ENCODE results near the gene SREBF1. TPM values are rescaled to one million over a fixed set of nuclear protein-coding genes. Genes with fewer than 3 reads are reported as not detected.

Gene SREBF1
- total and polyA plus RNA-seq, 2 of the 4 experiments (the other 2 are of a cell fraction) = 3.4 to 20.4 TPM

DNA sequence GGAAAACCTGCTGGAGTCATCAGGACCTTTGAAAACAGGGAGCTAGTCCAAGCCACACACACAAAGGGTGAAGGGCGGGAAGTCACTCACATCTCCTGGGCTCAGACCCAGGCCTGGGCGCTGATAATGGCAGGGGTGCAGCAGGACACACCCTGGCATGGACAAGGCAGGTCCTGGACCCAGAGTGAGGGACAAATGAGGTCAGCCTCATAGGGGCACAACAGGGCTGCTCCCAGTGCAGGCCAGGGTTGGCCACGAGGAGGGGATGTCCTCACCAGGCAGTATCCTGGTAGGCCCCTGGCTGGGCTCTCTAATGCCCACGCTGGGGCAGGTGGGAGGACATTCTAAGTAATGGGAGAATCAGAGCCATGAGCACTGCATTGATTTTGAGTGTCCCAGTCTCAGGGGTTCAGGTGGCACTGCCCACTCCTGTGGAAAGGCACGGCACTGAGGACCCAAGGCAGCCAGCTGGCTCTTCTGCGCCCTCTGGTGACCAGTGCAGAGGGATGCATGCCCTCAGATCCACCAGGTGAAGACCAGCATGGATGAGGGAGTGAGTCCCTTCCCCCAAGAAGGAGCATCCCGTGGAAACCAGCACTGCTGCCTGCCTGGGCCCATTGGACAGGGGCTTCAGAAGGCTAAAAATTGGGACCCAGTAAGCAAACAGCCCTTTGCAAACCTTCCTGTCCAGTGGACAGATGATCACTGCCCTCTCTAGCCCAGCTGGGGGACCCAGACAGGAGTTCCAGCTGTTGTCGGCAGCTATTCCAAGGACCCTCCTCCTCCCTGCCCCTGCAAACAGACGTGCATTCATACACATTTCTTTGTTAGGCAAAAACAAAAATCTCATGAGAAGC lies 23.4 kb upstream of the SREBF1 start:
- Histone ChIP-seq H3K56ac (ENCODE audit: extremely low read depth, insufficient read depth, low read length) (no peak overlapping the region), H2AK5ac (ENCODE audit: low read depth, low read length) (no peak overlapping the region), H3K36me3 (ENCODE audit: control insufficient read depth, insufficient read depth, low read length) (peaks cover 9% of the 10 kb centered on the region), H3K9me3 (ENCODE audit: control insufficient read depth, insufficient read depth, low read length) (no peaks in the 10 kb centered on the region), H2BK20ac (ENCODE audit: low read depth, low read length) (no peak overlapping the region), H3K23ac (ENCODE audit: low read depth, low read length) (no peak overlapping the region), H3K27ac (ENCODE audit: insufficient read depth, low read length) (no peak overlapping the region), H4K91ac (ENCODE audit: insufficient read depth, low read depth, low read length) (no peak overlapping the region), H3K18ac (ENCODE audit: low read depth, low read length) (no peak overlapping the region), H2BK120ac (ENCODE audit: low read depth, low read length) (no peak overlapping the region), H3K4me1 (ENCODE audit: control insufficient read depth, insufficient read depth, low read length) (no peaks in the 10 kb centered on the region; the same call in 1 of the 2 replicates), H3K14ac (replicated peaks; ENCODE audit: low read depth, low read length) (no peak overlapping the region), H2BK5ac (ENCODE audit: low read depth, low read length, poor library complexity, severe bottlenecking) (no peak overlapping the region), H2BK15ac (ENCODE audit: low read depth, low read length) (no peak overlapping the region), H4K20me1 (ENCODE audit: insufficient read depth, low read length) (no peaks in the 10 kb centered on the region), H3K79me1 (ENCODE audit: low read depth in 1 of 2, low read length in 2 of 2) (no peaks in the 10 kb centered on the region; a peak in 2 of 4 replicates), H2AK9ac (replicated peaks; ENCODE audit: low read depth, low read length, poor library complexity) (no peak overlapping the region), H3K4ac (ENCODE audit: low read depth, low read length) (no peak overlapping the region), H4K5ac (ENCODE audit: low read depth, low read length) (no peak overlapping the region), H3K27me3 (ENCODE audit: control insufficient read depth, insufficient read depth, low read length) (no peaks in the 10 kb centered on the region), H3K9me1 (ENCODE audit: insufficient read depth, low read length) (no peaks in the 10 kb centered on the region), H3K4me3 (ENCODE audit: insufficient read depth, low read depth, low read length) (no peak overlapping the region), H4K8ac (ENCODE audit: low read depth in 2 of 2, low read length in 2 of 2) (no peak overlapping the region), H3K9ac (ENCODE audit: low read depth, low read length) (no peak overlapping the region), H3K4me2 (ENCODE audit: low read depth, low read length) (no peak overlapping the region), H2AFZ (replicated peaks; ENCODE audit: low read length, poor library complexity) (no peak overlapping the region)
- peak; percentile 95 for ATAC-seq (ENCODE audit: low read depth)
- no TSS peak for BruUV-seq (replicated peaks)
- ChIA-PET POLR2A (ENCODE audit: unreplicated experiment) (no interaction called here), CTCF (interaction anchor here (1.2 to 1.3 kb wide), 4 partner anchors 59 to 178 kb away, joined by 3 to 4 read pairs (median 4); no protein-coding TSS in a partner anchor)
- in situ Hi-C loops (cut with MboI; ENCODE audit: low sequenced_read_pairs) = loop anchor here (5.0 kb wide), 1 partner anchor 183 kb away; no protein-coding TSS in a partner anchor
- dilution Hi-C loops (cut with HindIII; ENCODE audit: low sequenced_read_pairs, unreplicated experiment) = no loop called here
- 38% methylated on average over 3 of the region's 9 CpGs; no CpG with 5 or more reads in 1 of the 2 experiments for WGBS, 2 experiments (ENCODE audit: extremely low coverage in 2 of 2, insufficient read length in 1 of 2)
- intact Hi-C loops (cut with micrococcal nuclease) = loop anchor here (1.0 kb wide), 2 partner anchors 48 to 179 kb away; partner anchors contain the start of gene RAI1
- peak; percentile 38 for DNase-seq
- TF ChIP-seq MAFK (IDR thresholded peaks at IDR 0.05; ENCODE audit: low read depth, low read length) (no peak), RAD21 (IDR thresholded peaks at IDR 0.05; ENCODE audit: low read length) (peak; percentile 93), CEBPB (IDR thresholded peaks at IDR 0.05; ENCODE audit: low read depth, low read length) (no peak), RFX5 (IDR thresholded peaks at IDR 0.05; ENCODE audit: low read depth, low read length) (no peak), BHLHE40 (IDR thresholded peaks at IDR 0.05; ENCODE audit: low read depth, low read length) (no peak), MAZ (IDR thresholded peaks at IDR 0.05; ENCODE audit: borderline replicate concordance, low read depth, low read length) (0 out of 2 replicates have a peak, but pooled peaks have one; percentile 10), SMC3 (IDR thresholded peaks at IDR 0.05; ENCODE audit: low read depth, low read length) (peak; percentile 94), RCOR1 (IDR thresholded peaks at IDR 0.05; ENCODE audit: insufficient replicate concordance, low read length) (no peak), MXI1 (IDR thresholded peaks at IDR 0.05; ENCODE audit: borderline replicate concordance, low read depth, low read length) (no peak), CHD1 (IDR thresholded peaks at IDR 0.05; ENCODE audit: low read depth, low read length) (no peak), FOS (IDR thresholded peaks at IDR 0.05; ENCODE audit: low read depth, low read length) (no peak), NFE2L2 (IDR thresholded peaks at IDR 0.05; ENCODE audit: low read depth, low read length) (no peak)
- TF ChIP-seq, protein P1, sequence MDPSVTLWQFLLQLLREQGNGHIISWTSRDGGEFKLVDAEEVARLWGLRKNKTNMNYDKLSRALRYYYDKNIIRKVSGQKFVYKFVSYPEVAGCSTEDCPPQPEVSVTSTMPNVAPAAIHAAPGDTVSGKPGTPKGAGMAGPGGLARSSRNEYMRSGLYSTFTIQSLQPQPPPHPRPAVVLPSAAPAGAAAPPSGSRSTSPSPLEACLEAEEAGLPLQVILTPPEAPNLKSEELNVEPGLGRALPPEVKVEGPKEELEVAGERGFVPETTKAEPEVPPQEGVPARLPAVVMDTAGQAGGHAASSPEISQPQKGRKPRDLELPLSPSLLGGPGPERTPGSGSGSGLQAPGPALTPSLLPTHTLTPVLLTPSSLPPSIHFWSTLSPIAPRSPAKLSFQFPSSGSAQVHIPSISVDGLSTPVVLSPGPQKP (IDR thresholded peaks at IDR 0.05; ENCODE audit: borderline replicate concordance, low read depth, low read length) = no peak
- TF ChIP-seq, protein P2, sequence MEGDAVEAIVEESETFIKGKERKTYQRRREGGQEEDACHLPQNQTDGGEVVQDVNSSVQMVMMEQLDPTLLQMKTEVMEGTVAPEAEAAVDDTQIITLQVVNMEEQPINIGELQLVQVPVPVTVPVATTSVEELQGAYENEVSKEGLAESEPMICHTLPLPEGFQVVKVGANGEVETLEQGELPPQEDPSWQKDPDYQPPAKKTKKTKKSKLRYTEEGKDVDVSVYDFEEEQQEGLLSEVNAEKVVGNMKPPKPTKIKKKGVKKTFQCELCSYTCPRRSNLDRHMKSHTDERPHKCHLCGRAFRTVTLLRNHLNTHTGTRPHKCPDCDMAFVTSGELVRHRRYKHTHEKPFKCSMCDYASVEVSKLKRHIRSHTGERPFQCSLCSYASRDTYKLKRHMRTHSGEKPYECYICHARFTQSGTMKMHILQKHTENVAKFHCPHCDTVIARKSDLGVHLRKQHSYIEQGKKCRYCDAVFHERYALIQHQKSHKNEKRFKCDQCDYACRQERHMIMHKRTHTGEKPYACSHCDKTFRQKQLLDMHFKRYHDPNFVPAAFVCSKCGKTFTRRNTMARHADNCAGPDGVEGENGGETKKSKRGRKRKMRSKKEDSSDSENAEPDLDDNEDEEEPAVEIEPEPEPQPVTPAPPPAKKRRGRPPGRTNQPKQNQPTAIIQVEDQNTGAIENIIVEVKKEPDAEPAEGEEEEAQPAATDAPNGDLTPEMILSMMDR (conservative IDR thresholded peaks at IDR 0.05; ENCODE audit: low read depth, low read length) = peak; percentile 89

All from IMR-90 (cell line).